Stimulated activated CD4-positive, alpha-beta T cell treated with anti-CD3 and anti-CD28 coated beads, TNF-alpha, amount 100 ng/mL, for 4 hours (primary cell): ENCODE results near the gene HGD.
"Not testable (repeated sequence)": the region's sequence is repeated elsewhere in the genome, so short reads cannot be mapped to it uniquely, and the experiment has no call there.

ENCODE experiments used
- DNase-seq, 3 experiments: peaks; one replicate each; pipeline ENCODE4 v3.0.0-alpha.2; 2020; ENCODE audit warnings: low read depth in 3 of 3

HGD gene

DNA sequence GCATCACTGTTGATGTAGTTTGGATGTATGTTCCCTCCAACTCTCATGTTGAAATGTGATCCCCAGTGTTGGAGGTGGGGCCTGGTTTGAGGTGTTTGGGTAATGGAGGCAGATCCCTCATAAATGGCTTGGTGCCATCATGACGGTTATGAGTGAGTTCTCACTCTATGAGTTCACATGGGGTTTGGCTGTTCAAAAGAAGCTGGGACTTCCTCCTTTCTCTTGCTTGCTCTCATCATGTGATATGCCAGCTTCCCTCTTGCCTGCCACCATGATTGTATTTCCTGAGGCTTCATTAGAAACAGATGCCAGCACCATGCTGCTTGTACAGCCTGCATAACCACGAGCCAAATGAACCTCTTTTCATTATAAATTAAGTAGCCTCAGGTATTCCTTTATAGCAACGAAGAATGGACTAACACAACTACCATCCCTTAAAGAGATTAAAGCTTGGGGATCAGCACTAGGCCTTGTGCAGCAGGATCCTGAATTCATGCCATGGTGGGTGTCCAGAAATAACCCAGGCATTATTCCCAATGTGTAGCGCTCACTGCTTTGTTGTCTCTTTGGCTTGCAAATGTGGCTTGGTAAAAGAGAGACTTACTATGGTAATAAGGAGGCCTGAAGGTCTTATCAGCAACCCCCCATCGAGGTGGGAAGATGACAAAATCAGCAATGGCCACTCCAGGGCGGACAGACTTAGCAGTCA, 44.0 kb downstream of the HGD start:
- no peak for DNase-seq

DNA sequence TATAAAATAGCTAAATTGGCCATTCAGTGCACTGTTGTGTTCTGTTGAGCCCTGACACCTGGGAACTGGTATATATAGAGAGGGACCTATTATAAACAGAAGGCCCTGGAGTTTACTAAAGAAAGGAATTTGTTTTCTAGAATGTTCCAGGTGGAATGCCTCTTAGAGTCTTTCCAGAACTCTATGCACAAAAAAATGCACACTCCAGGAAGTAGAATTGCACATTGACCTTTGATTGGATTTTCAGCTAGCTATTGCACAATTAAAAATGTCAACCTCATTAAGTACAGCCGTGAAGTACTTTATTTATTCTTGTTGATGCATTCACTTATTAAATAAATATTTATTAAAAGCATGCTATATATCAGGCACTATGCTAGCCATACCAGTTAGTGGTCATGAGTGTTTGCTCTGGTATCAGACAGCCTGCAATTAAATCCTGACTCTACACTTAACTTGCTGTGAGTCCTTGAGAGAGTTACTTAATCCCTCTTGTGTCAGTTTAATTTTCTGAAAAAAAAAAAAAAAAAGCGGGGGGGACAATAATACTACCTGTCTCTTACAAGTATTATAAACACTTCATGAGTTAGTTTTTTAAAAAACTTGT, 45.1 kb downstream of the HGD start:
- no peak for DNase-seq

DNA sequence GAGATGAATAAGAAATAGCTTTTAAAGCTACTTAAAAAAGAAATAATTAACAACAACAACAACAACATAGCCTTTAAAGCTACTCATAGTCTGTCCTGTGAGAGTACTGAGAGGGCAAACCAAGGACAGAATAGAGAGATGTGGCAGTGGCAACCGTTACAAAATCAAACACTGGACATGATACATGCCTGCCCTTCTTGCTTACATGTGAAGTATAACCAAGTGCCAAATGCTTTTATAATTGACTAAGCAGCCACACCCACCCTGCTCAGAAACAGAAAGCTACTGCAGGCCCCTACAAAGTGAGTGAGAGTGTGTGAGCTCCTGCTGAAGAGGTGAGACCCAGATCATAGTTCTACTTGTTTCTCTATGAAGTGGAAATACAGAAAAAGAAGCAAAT, 47.5 kb downstream of the HGD start:
- no peak for DNase-seq

DNA sequence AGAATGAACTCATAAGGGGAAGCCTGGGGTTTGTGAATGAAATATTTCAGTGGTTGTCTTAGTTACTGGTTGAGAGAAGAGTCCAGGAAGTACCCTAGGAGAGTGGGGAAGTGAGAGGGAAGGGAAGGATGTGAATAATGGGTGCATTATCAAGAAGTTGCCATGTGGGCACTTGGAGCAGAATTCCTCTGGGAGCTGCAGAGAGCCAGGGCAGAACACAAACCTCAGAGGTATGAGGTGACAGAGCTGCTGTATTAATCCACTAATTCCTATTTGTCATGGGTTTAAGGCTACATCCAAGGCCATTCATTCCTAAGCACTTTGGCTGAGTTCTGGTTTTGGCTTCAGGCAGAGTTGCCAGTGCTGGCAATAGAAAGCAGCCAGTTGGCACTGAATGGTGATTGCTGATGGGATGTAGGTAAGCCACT, 56.9 kb downstream of the HGD start:
- no peak for DNase-seq

DNA sequence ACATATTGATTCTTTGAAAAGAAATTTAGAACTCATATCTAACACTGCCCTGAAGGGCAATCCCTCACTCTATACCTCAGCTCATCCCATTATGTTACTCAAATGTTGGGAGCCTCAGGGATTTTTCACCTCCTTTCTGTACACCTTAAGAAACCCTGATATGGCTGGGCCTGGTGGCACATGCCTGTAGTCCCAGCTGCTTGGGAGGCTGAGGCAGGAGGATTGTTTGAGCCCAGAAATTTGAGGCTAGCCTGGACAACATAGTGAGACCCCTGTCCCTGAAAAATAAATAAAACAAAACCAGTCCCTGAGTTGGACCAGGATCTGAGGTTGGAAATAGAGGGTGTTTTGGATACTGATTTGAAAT, 58.3 kb downstream of the HGD start:
- DNase-seq, result no peak

DNA sequence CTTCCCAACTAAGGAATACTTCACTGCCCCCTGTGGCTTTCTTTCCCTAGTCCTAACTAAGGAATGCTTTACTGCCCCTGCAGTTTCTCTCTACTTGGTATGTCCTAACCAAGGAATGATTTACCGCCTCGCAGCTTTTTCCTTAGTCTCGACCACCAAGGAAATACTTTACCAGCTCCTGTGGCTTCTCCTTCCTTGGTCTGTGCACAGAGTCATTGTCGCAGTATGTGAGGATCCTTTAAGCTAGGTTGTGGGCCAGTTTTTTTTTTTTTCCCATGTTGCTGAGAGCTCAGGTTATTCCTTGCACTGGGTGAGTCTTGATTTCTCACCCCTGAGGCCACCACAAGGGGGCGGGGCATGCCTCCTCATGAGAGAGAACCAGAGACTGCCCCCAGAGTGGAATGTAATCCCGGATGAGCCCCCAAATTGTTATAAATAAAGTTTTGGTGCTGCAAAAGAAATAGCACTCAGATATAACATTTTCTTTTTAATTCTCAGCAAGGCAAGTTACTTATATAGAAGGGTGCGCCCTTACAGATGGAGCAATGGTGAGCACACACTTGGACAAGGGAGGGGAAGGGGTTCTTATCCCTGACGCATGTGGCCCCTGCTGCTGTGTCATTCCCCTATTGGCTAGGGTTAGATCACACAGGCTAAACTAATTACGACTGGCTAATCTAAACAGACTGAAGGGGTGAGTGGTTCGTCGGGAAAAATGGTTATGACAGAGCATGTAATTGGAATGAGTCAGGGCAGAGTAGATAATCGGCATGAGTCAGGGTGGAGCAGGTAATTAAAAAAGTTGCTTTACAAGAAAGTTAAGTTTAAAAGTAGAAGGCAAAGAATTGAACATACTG, 58.9 kb downstream of the HGD start:
- no peak for DNase-seq

DNA sequence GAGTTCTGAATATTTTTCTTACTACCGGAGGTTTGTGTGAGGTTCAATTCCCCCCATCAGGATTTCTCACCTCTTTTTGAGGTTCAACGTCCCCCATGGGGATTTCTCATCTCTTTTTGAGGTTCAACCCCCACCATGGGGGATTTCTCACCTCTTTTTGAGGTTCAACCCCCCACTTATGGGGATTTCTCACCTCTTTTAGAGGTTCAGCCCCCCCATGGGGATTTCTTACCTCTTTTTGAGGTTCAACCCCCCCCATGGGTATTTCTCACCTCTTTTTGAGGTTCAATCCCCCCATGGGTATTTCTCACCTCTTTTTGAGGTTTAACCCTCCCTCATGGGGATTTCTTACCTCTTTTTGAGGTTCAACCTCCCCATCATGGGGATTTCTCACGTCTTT, 59.6 kb downstream of the HGD start:
- DNase-seq, result no peak

DNA sequence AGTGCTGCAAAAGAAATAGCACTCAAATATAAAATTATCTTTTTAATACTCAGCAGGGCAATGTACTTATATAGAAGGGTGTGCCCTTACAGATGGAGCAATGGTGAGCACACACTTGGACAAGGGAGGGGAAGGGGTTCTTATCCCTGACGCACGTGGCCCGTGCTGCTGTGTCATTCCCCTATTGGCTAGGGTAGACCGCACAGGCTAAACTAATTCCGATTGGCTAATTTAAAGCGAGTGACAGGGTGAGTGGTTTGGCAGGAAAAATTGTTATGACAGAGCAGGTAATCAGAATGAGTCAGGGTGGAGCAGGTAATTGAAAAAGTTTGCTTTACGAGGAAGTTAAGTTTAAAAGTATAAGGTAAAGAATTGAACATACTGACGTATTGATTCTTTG, 65.3 kb downstream of the HGD start:
- DNase-seq, result not testable (repeated sequence)

DNA sequence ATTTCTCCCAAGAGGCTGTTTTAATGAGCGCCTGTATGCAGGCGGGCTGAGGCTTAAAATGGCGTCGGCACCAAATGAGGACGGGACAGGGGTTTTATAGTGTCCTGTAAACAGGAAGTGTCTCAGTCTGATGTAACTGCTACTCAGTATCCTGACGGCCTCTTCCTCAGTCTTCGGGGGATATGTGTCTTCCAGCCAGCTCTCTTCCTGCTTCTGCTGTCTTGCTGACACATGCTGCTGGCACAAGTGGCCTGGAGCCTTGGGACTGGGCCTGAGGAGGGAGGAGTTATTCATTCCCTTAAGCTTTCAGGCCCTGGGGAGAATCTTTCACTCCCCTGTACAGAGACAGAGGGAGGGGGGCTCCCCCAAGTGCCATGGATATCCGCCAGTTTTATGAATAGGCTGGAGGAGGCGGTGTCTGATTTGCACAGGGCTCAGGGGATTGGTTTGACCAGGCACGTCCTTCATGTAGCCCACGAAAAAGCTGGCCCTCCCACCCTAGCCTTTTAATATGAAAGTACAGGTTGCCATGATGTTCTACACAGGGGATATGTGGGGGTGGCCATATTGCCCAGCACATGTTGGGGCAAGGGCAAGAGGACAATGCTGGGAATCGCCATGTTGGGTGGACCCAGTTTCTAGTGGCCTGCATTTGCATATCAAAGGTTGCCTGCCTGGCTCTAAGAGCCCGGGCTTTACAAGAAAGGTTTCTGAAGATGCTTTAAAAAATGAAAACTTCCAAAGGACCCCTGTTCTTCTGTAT, 66.0 kb downstream of the HGD start:
- no peak for DNase-seq

DNA sequence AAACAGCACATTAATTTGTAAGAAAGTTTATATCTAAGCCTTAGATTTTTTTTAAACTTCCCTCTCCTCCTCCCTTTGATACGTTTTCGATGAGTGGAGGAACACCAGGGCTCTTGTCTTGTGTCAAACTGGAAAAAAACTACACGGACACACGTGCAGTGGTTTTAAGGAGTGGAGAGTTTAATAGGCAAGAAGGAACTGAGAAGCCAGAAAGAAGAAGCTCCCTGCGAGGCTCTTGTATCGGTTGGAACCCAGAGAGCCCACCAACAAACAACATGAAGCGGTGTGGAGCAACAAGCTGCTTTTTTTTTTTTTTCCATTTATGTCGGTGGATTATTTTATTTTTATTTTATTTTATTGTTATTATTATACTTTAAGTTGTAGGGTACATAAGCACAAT, 67.3 kb downstream of the HGD start:
- DNase-seq, result no peak

DNA sequence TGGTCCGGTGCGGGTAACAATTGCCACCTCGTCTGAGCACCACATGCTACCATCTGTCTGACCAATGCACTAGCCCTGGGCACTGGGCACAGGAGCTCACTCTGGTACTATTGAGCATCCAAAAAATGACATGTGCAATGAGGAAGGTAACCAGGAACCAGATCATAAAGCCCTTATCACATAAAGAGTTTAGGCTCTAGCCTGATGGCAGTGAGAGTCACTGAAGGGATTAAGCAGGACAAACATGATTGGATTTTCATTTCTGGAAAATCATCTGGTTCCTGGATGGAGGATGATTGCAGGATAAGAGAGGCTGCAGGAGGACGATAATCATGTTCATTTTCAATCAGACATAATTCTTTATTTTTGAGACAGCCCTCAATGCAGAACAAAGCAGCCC, 73.5 kb downstream of the HGD start:
- DNase-seq, result no peak

DNA sequence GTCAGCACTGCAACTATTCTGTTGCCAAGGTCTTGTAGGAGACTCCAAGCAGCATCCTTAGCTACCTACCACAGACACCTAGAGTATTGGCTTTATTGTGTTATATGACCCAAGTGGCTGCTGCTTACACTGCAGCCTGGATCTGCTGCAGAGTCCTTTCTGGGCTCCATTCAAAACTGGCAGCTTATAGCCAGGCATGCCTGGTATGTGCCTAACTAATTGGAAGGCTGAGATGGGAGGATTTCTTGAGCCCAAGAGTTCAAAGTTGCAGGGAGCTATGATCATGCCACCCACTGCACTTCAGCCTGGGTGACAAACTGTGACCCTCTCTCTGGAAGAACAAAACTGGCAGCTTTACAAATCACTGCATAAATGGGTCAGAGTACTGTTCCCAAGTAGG, 77.3 kb downstream of the HGD start:
- DNase-seq, result no peak

DNA sequence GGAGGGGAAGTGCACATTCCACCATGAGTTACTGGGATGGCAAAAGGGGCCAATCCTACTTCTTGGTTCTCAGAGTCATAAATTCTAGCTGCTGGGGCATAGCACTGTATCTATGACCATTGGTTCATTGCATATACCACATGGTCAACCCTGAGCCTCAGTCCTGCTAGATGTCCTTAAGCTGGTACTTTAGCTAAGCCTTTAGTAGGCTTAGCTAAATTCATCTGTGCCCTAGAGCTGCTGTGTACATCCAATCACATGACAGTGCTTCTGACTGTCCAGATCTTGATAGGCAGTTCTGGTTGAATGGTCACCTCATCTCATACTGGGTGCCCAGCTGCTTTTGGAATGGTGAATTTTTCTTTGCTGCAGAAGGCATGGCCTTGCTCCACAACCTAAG, 77.7 kb downstream of the HGD start:
- no peak for DNase-seq

DNA sequence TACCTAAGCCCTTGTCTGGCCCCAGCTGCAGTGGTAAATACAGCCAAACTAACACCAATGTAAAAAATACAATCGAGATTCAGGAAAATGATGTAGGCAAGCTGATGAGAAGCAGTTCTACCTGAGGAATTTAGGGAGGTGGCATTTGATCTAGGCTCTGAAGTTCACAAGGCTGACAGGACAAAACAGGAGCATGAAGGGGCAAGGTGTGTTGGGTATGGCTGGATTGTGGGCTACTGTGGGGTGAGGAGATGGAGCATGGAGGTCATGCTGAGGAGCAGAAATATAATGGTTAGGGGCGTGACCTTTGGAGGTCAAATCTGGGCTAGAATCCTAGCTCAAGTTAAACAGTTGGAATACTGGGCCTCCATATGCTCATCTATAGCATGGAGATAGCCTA, 79.4 kb downstream of the HGD start:
- no peak for DNase-seq

DNA sequence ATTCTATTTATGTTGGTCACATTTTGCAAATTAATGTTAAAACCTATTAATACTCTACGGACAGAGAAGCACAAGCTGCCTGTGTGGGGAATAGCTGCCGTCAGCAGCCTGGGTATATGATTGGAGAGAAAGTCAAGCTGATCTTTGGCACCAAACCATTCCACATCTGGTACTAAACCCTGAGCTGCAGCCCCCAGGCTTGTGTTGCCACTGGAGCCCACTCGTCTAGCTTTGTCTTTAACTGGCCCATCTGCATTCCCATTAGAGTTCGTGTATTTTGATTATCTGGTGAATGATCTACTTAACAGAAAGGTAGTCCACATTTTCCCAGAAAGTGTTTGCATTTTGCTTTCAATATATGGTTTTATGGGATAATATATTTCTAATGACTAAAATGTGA, 80.5 kb downstream of the HGD start:
- DNase-seq, result no peak

DNA sequence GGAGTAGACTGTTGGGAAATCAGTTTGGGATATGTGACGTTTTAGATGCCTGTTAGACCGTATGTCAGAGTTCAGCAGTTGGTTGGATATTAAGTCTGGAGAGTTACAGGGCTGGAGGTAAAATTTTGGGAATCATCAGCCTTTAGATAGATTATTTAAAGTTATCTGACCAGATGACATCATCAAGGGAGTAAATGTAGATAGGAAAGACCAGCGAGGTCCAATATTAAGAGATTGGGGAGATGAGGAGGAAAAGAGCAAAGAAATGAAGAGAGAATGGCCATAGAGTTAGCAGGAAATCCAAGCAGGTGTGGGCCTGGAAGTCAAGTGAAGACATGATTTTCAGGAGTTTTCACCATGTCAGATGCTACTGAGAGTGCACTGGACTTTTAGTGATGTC, 82.8 kb downstream of the HGD start:
- no peak for DNase-seq

DNA sequence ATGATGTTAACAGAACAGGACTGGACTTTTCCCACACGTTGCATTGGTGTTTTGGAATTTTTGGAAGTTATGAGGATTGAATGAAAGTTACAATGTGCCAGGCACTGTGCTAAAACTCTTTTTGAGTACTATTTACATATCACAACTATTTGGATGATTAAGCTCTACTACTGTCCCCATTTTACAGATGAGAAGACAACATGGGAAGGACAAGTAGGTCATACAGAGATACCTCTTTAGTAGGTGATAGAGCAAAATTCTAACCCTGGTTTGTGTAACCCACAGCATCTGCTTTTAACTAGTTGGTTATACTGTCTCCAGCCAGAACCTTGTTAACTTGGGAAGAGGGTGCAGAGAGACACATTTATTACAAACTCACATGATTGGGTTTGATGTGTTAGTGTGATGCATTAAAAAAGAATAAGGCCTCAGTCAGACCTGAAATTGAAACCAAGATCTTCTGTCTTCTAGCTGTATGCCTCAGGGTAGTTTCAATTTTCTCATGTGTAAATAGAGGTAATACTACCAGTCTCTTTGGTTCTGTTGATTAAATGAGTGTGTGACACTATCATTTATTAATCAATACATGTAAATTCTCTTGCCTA, 84.5 kb downstream of the HGD start:
- no peak for DNase-seq

DNA sequence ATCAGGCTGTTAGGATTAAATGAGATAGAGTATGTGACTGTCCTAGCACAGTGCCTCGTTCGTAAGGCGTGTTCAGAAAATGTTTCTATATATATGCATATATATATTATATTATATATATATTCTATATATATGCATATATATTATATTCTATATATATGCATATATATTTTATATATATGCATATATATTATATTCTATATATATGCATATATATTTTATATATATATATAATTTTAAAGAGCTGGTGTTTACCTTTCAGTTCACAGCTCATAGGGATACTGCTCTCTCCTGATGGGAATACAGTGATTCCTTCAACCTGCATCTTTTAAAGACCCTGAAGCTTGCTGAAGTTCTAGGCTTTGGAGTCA, 85.2 kb downstream of the HGD start:
- no peak for DNase-seq

DNA sequence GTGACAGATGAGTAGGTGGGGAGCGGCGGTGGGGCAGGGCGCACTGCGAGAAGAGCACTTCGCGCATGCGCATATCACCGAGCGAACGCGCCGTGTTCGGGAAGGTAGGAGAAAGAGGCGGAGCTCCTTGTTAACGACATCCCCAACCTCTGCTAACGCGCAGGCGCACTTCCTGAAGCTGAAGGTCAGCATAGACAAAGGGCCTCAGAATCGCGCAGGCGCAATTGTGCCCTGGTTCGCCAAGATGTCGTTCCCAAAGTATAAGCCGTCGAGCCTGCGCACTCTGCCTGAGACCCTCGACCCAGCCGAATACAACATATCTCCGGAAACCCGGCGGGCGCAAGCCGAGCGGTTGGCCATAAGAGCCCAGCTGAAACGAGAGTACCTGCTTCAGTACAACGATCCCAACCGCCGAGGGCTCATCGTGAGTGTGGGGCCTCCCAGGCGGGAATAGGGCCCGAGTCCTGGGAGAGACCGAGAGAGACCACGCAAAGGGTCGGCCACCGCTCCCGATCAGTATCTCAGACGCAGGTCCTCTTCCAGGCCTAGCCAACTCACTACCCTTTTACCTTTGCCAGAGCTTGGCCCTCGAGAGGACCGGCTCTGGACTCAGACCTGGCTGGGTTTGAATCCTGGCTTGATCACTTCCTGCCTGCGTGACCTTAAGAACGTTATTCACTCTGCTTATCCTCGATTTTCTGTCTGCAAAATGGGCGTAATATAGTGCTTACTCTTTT, 85.8 kb downstream of the HGD start, which contains the start of gene NDUFB4:
TSS of gene NDUFB4 (plus strand) at position 221 of the 737 bp plus-strand sequence. CDS start at position 245, 24 bp downstream.
- DNase-seq, result peak; percentile 90 to 95 (median 91)

DNA sequence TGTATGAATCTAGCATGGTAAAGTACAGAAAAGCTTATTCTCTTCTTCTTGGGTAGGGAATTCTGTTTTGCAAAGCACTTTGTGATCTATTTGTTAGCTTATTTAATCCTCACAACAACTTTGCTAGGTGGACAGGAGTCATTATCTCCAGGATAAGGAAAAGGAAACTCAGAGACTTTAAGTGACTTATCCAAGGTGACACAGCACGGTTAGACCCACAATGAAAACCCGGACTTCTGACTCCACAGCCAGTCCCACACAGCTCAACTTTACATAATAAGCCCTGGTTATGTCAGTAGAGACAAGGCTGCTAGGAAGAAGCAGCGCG, 86.3 kb downstream of the HGD start:
- no peak for DNase-seq

DNA sequence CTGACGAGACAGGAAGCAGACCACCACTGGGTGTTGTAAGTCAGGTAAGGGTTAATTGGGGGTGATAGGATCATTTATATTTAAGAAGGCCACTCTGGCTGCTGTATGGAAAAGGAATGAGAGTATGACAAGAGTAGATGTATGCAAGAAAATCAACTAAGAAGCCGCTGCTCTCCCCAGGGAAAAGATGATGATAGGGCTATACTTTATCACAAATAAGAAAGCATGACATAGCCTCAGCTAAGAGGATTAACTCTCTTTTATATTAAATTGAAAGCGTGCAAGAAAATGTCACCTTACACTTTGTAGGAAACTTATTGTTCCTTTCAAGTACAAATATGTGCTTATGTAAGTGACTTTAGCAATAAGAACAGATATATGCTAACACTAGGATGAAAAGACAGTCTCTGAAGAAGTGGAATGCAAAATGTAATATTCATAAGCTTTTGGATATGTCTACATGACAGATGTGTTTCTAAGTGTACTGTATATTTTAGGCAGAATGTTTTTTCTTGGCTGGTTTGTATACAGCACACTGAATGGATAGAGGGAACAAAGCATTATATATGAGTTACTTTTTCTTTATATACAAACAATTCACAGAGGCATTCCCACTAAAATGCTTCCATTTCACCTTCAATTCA, 94.6 kb downstream of the HGD start:
- DNase-seq, result no peak
